ENCODE results near the gene CYTH3. TPM values are rescaled to one million over a fixed set of nuclear protein-coding genes. Genes with fewer than 3 reads are reported as not detected.

CYTH3 gene
- 36.2 TPM for total RNA-seq

GRCh38 chr7:6272481-6273323 is at the start of gene CYTH3:
TSS of gene CYTH3 (minus strand) at chr7:6272624. CDS start at chr7:6272507, 117 bp downstream.

Small RNAs within 50 kb of the gene (small RNA-seq; reads per million reads assigned to genes)
- gene RF00019, result not detected

Other genes starting within 250 kb of the CYTH3 start
- 0.46 TPM for gene ANKRD61, start 241.2 kb downstream of the CYTH3 start, total RNA-seq
- 46.8 TPM for gene EIF2AK1, start 213.4 kb downstream of the CYTH3 start, total RNA-seq
- 16.6 TPM for gene USP42, start 167.7 kb downstream of the CYTH3 start, total RNA-seq
- 42.4 TPM for gene FAM220A, start 76.3 kb upstream of the CYTH3 start, total RNA-seq
- gene RAC1, start 101.9 kb upstream of the CYTH3 start, total RNA-seq, result 61.8 TPM
- gene DAGLB, start 175.3 kb upstream of the CYTH3 start, total RNA-seq, result 22.6 TPM
- gene KDELR2, start 211.5 kb upstream of the CYTH3 start, total RNA-seq, result 102 TPM

Data from diencephalon (tissue), 1 donor.